Activated CD8-positive, alpha-beta T cell treated with anti-CD3 and anti-CD28 coated beads for 36 hours (primary cell): ENCODE data around the gene NR1H4. TPM values are rescaled to one million over a fixed set of nuclear protein-coding genes. Genes with fewer than 3 reads are reported as not detected.

ENCODE experiments used
- ATAC-seq: fragments of 200-7000 bp; cut with Tn5 transposase; one replicate; pipeline ENCODE4 v1.10.0; 2021; ENCODE audit warnings: mild to moderate bottlenecking, moderate library complexity
- CTCF ChIA-PET: fragments of 350-600 bp; sonication (Branson Sonifier 250); formaldehyde crosslinking; loops from one replicate; lab custom pipeline; 2021; ENCODE audit warnings: antibody characterized with exemption; lab: Charles Lee
- POLR2A ChIA-PET: fragments of 350-600 bp; sonication (Branson Sonifier 250); formaldehyde crosslinking; loops from one replicate; lab custom pipeline; 2021; ENCODE audit warnings: antibody characterized with exemption; lab: Charles Lee
- DNase-seq: peaks from one replicate; pipeline ENCODE4 v3.0.0-alpha.2; 2020
- H3K27ac Mint-ChIP-seq: one replicate; pipeline ENCODE4 v1.8.0; 2021; ENCODE audit warnings: mild to moderate bottlenecking, mixed read lengths
- H3K27me3 Mint-ChIP-seq: one replicate; pipeline ENCODE4 v1.8.0; 2021; ENCODE audit warnings: mixed read lengths
- H3K36me3 Mint-ChIP-seq: one replicate; pipeline ENCODE4 v1.8.0; 2021; ENCODE audit warnings: low read depth, mixed read lengths
- H3K4me1 Mint-ChIP-seq: one replicate; pipeline ENCODE4 v1.8.0; 2021; ENCODE audit warnings: low read depth, mixed read lengths
- H3K4me3 Mint-ChIP-seq: one replicate; pipeline ENCODE4 v1.8.0; 2021; ENCODE audit warnings: mild to moderate bottlenecking, moderate library complexity, mixed read lengths
- H3K9me3 Mint-ChIP-seq: one replicate; pipeline ENCODE4 v1.8.0; 2021; ENCODE audit warnings: mixed read lengths
- CTCF ChIP-seq: fragments of 200-600 bp; IDR thresholded peaks from one replicate; pipeline ENCODE4 v1.8.0; 2022; ENCODE audit warnings: antibody characterized with exemption, mild to moderate bottlenecking
- intact Hi-C: fragments of 100-400 bp; cut with micrococcal nuclease; formaldehyde crosslinking; loops from one replicate; pipeline ENCODE4 v1.10.0; 2022
- total RNA-seq, 2 experiments: library from RNA; stranded (reverse); gene quantifications; one replicate each; pipeline ENCODE4 v1.2.3, GENCODE V29; 2021

The NR1H4 gene
- total RNA-seq, 2 experiments from 2014 or later, result not detected

GRCh38 chr12:100434177-100434576 lies 39.5 kb upstream of the NR1H4 start:
- H3K36me3 Mint-ChIP-seq, result no peaks in the 10 kb centered on the region
- ATAC-seq (no peak), DNase-seq (no peak)
- no peak overlapping the region for H3K4me3 Mint-ChIP-seq
- TF ChIP-seq CTCF, result no peak
- intact Hi-C loops, result no loop called here
- POLR2A ChIA-PET, result interaction anchor here (0.6 kb wide), 1 partner anchor 148 kb away, joined by 3 read pairs; no protein-coding TSS in a partner anchor
- no peak overlapping the region for H3K27ac Mint-ChIP-seq
- CTCF ChIA-PET, result no interaction called here
- peaks cover 6% of the 10 kb centered on the region for H3K27me3 Mint-ChIP-seq
- H3K9me3 Mint-ChIP-seq, result no peaks in the 10 kb centered on the region
- no peaks in the 10 kb centered on the region for H3K4me1 Mint-ChIP-seq

- Mint-ChIP-seq H3K4me3 (no peak overlapping the region), H3K9me3 (no peaks in the 10 kb centered on the region), H3K27me3 (peaks cover 6% of the 10 kb centered on the region), H3K4me1 (no peaks in the 10 kb centered on the region), H3K27ac (no peak overlapping the region), H3K36me3 (no peaks in the 10 kb centered on the region)
- TF ChIP-seq CTCF, result no peak
- DNase-seq, result no peak
- POLR2A ChIA-PET, result no interaction called here
- intact Hi-C loops, result no loop called here
- ATAC-seq, result no peak
- CTCF ChIA-PET, result no interaction called here
These were observed 37.7 kb upstream of the NR1H4 start for GRCh38 chr12:100435957-100436356.

GRCh38 chr12:100437038-100437841 lies 36.4 kb upstream of the NR1H4 start:
- no peak for DNase-seq
- ChIA-PET CTCF (no interaction called here), POLR2A (interaction anchor here (0.6 kb wide), 1 partner anchor 11 kb away, joined by 3 read pairs; no protein-coding TSS in a partner anchor)
- Mint-ChIP-seq H3K4me3 (no peak overlapping the region), H3K4me1 (no peaks in the 10 kb centered on the region), H3K36me3 (no peaks in the 10 kb centered on the region), H3K27ac (no peak overlapping the region), H3K9me3 (no peaks in the 10 kb centered on the region), H3K27me3 (peaks cover 4% of the 10 kb centered on the region)
- no peak for ATAC-seq
- no peak for TF ChIP-seq CTCF
- intact Hi-C loops, result no loop called here

GRCh38 chr12:100439797-100440196 lies 33.9 kb upstream of the NR1H4 start:
- ATAC-seq, result no peak
- no peak overlapping the region for H3K4me3 Mint-ChIP-seq
- no peak for TF ChIP-seq CTCF
- peaks cover 6% of the 10 kb centered on the region for H3K27me3 Mint-ChIP-seq
- DNase-seq, result no peak
- no peaks in the 10 kb centered on the region for H3K4me1 Mint-ChIP-seq
- no peak overlapping the region for H3K27ac Mint-ChIP-seq
- intact Hi-C loops, result no loop called here
- no peaks in the 10 kb centered on the region for H3K9me3 Mint-ChIP-seq
- POLR2A ChIA-PET, result no interaction called here
- no peaks in the 10 kb centered on the region for H3K36me3 Mint-ChIP-seq
- CTCF ChIA-PET, result no interaction called here

- Mint-ChIP-seq H3K9me3 (no peaks in the 10 kb centered on the region), H3K4me1 (no peaks in the 10 kb centered on the region)
- POLR2A ChIA-PET, result no interaction called here
These were observed 31.3 kb upstream of the NR1H4 start for GRCh38 chr12:100442403-100442802.

More at GRCh38 chr12:100442403-100442802, 31.3 kb upstream of the NR1H4 start:
- ATAC-seq, result no peak
- Mint-ChIP-seq H3K4me3 (no peak overlapping the region), H3K27me3 (peaks cover 14% of the 10 kb centered on the region), H3K36me3 (no peaks in the 10 kb centered on the region), H3K27ac (no peak overlapping the region)
- no peak for TF ChIP-seq CTCF
- no peak for DNase-seq
- intact Hi-C loops, result no loop called here
- CTCF ChIA-PET, result no interaction called here
